OCI-LY7 (cell line): ENCODE data around the gene IPO4. TPM values are rescaled to one million over a fixed set of nuclear protein-coding genes. Genes with fewer than 3 reads are reported as not detected.
"Not testable (repeated sequence)": the region's sequence is repeated elsewhere in the genome, so short reads cannot be mapped to it uniquely, and the experiment has no call there.

Experiments
- BruUV-seq: library from RNA; stranded (reverse); fragments of 400-500 nt; replicated peaks from 2 replicates; lab custom pipeline; 2021; lab: Mats Ljungman, UMichigan
- CTCF ChIA-PET: fragments of 300-600 bp; sonication (Branson Sonifier 250); formaldehyde crosslinking; loops from one replicate; lab custom pipeline; 2022; ENCODE audit warnings: antibody characterized with exemption; ENCODE audit not compliant: unreplicated experiment; lab: Charles Lee
- POLR2A ChIA-PET: fragments of 300-600 bp; sonication (Branson Sonifier 250); formaldehyde crosslinking; loops from one replicate; lab custom pipeline; 2022; ENCODE audit warnings: antibody characterized with exemption; lab: Charles Lee
- DNase-seq: peaks from one replicate; pipeline ENCODE4 v3.0.0-alpha.2; 2015; ENCODE audit warnings: low spot score
- H2AFZ ChIP-seq: fragments of 200-600 bp; sonication (generic), shearing (Covaris generic); 2 replicates; pipeline ENCODE4 v1.6.1; 2014; ENCODE audit warnings: mild to moderate bottlenecking, antibody characterized with exemption, low read length, moderate library complexity
- H3K27ac ChIP-seq: fragments of 200-600 bp; sonication (generic); 2 replicates; pipeline ENCODE4 v1.5.1; 2014; ENCODE audit warnings: mixed run types, low read depth, mild to moderate bottlenecking, moderate library complexity, low read length, inconsistent platforms; ENCODE audit not compliant: poor library complexity, severe bottlenecking
- H3K36me3 ChIP-seq: fragments of 200-600 bp; sonication (generic); 2 replicates; pipeline ENCODE4 v1.6.1; 2014; ENCODE audit warnings: mild to moderate bottlenecking, antibody characterized with exemption, low read length, moderate library complexity, mixed read lengths; ENCODE audit not compliant: insufficient read depth
- H3K4me1 ChIP-seq: fragments of 200-600 bp; sonication (generic); 2 replicates; pipeline ENCODE4 v1.5.1; 2014; ENCODE audit warnings: mild to moderate bottlenecking, low read length; ENCODE audit not compliant: insufficient read depth, poor library complexity, severe bottlenecking
- H3K4me2 ChIP-seq: fragments of 200-600 bp; sonication (generic); 2 replicates; pipeline ENCODE4 v1.6.1; 2014; ENCODE audit warnings: mild to moderate bottlenecking, low read length
- H3K4me3 ChIP-seq: fragments of 200-600 bp; sonication (generic); 2 replicates; pipeline ENCODE4 v1.5.1; 2014; ENCODE audit warnings: mild to moderate bottlenecking, low read depth, low read length; ENCODE audit not compliant: poor library complexity, severe bottlenecking
- H3K79me2 ChIP-seq: fragments of 200-600 bp; sonication (generic); 2 replicates; pipeline ENCODE4 v1.6.1; 2016; ENCODE audit warnings: low read depth, mild to moderate bottlenecking, low read length, moderate library complexity, mixed read lengths; ENCODE audit not compliant: insufficient read depth
- H3K9me2 ChIP-seq: fragments of 200-600 bp; sonication (generic); 2 replicates; pipeline ENCODE4 v1.6.1; 2016; ENCODE audit warnings: mild to moderate bottlenecking, low read length, mixed read lengths; ENCODE audit not compliant: insufficient read depth
- H3K9me3 ChIP-seq: fragments of 200-600 bp; sonication (generic); 2 replicates; pipeline ENCODE4 v1.6.1; 2014; ENCODE audit warnings: mild to moderate bottlenecking, mixed run types, low read length, mixed read lengths
- H4K20me1 ChIP-seq: fragments of 200-600 bp; sonication (generic); 2 replicates; pipeline ENCODE4 v1.6.1; 2014; ENCODE audit warnings: mild to moderate bottlenecking, antibody characterized with exemption, low read length, moderate library complexity, mixed read lengths; ENCODE audit not compliant: insufficient read depth
- EZH2phosphoT487 ChIP-seq: fragments of 200-600 bp; sonication (generic); IDR thresholded peaks from 2 replicates; pipeline ENCODE4 v1.6.1; 2018; ENCODE audit warnings: low read depth, borderline replicate concordance, mild to moderate bottlenecking, mixed run types, antibody characterized with exemption, low read length, moderate library complexity, mixed read lengths
- intact Hi-C: fragments of 100-400 bp; cut with micrococcal nuclease; formaldehyde crosslinking; loops from one replicate; pipeline ENCODE4 v1.10.0; 2022; ENCODE audit not compliant: unreplicated experiment
- total RNA-seq, 2 experiments: library from RNA; depleted of rRNA in 1 of 2; stranded (reverse); fragments of >200 nt in 1 of 2; shearing (Covaris generic) in 1 of 2; gene quantifications; 2 replicates each; pipeline ENCODE4 v1.2.3, GENCODE V29; 2014 to 2022
- TF ChIP-seq, protein P1 (sequence below): fragments of 200-600 bp; sonication (generic); conservative IDR thresholded peaks from 2 replicates; pipeline ENCODE4 v1.5.1; 2014; ENCODE audit warnings: mild to moderate bottlenecking, antibody characterized with exemption, low read length, moderate library complexity, mixed read lengths

Gene IPO4
- total RNA-seq, 2 experiments from 2014 or later, result 53.1 to 59.2 TPM

DNA sequence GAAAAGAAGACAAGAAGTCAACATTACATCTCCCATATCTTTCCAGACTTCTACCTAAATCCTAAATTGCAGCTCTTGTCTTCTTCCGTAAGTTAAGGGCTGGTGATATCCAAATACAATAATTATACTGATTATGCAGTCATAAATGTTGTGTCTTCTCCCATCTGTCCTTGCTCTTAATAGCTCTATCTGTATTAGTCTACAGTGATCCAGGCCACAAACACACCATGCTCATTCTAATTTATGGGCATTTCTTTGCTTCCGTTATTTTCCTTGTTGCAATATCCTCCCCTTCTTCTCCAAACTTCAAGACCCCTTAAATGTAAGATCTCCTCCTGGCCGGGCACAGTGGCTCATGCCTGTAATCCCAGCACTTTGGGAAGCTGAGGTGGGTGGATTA is 30.9 kb upstream of the IPO4 start:
- peaks cover 43% of the 10 kb centered on the region for H3K79me2 ChIP-seq
- H3K36me3 ChIP-seq, result peaks cover 10% of the 10 kb centered on the region; the same call in 1 of the 2 replicates
- no peak overlapping the region for H3K4me3 ChIP-seq
- BruUV-seq, result no TSS peak
- H3K9me3 ChIP-seq, result no peaks in the 10 kb centered on the region
- H2AFZ ChIP-seq, result no peak overlapping the region
- H3K9me2 ChIP-seq, result no peaks in the 10 kb centered on the region
- H4K20me1 ChIP-seq, result no peaks in the 10 kb centered on the region
- DNase-seq, result no peak
- no peak overlapping the region for H3K4me2 ChIP-seq
- TF ChIP-seq EZH2phosphoT487, result no peak
- TF ChIP-seq, protein P1, sequence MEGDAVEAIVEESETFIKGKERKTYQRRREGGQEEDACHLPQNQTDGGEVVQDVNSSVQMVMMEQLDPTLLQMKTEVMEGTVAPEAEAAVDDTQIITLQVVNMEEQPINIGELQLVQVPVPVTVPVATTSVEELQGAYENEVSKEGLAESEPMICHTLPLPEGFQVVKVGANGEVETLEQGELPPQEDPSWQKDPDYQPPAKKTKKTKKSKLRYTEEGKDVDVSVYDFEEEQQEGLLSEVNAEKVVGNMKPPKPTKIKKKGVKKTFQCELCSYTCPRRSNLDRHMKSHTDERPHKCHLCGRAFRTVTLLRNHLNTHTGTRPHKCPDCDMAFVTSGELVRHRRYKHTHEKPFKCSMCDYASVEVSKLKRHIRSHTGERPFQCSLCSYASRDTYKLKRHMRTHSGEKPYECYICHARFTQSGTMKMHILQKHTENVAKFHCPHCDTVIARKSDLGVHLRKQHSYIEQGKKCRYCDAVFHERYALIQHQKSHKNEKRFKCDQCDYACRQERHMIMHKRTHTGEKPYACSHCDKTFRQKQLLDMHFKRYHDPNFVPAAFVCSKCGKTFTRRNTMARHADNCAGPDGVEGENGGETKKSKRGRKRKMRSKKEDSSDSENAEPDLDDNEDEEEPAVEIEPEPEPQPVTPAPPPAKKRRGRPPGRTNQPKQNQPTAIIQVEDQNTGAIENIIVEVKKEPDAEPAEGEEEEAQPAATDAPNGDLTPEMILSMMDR, result no peak
- intact Hi-C loops, result no loop called here
- H3K27ac ChIP-seq, result no peak overlapping the region
- peaks cover 12% of the 10 kb centered on the region for H3K4me1 ChIP-seq
- CTCF ChIA-PET, result interaction anchor here (1.5 kb wide), 1 partner anchor 23 kb away, joined by 3 read pairs; the partner anchor contains the start of gene TINF2
- POLR2A ChIA-PET, result interaction anchor here (0.6 to 1.9 kb wide), 5 partner anchors 8 to 114 kb away, joined by 3 to 9 read pairs (median 4); partner anchors contain the start of gene TINF2

DNA sequence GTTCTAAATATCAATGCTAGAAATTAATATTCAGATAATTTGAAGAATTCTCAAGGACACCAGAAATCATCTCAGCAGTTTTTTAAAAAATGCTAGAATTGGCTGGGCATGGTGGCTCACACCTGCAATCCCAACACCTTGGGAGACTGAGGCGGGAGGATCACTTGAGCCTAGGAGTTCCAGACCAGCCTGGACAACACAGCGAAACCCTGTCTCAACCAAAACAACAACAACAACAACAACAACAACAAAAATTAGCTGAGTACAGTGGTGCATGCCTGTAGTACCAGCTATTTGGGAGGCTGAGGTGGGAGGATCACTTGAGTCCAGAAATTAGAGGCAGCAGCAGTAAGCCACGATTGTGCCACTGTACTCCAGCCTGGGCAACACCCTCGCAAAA is 30.5 kb upstream of the IPO4 start:
- ChIA-PET POLR2A (interaction anchor here (0.6 to 1.9 kb wide), 5 partner anchors 8 to 115 kb away, joined by 3 to 9 read pairs (median 4); partner anchors contain the start of gene TINF2), CTCF (interaction anchor here (1.5 kb wide), 1 partner anchor 23 kb away, joined by 3 read pairs; the partner anchor contains the start of gene TINF2)
- Histone ChIP-seq H3K9me3 (no peaks in the 10 kb centered on the region), H3K36me3 (peaks cover 6% of the 10 kb centered on the region; the same call in 1 of the 2 replicates), H3K4me2 (no peak overlapping the region), H2AFZ (no peak overlapping the region), H4K20me1 (no peaks in the 10 kb centered on the region), H3K27ac (no peak overlapping the region), H3K4me1 (peaks cover 16% of the 10 kb centered on the region), H3K79me2 (peaks cover 44% of the 10 kb centered on the region), H3K4me3 (no peak overlapping the region), H3K9me2 (no peaks in the 10 kb centered on the region)
- intact Hi-C loops, result no loop called here
- DNase-seq, result no peak
- no TSS peak for BruUV-seq
- TF ChIP-seq, protein P1, result no peak
- TF ChIP-seq EZH2phosphoT487, result no peak

DNA sequence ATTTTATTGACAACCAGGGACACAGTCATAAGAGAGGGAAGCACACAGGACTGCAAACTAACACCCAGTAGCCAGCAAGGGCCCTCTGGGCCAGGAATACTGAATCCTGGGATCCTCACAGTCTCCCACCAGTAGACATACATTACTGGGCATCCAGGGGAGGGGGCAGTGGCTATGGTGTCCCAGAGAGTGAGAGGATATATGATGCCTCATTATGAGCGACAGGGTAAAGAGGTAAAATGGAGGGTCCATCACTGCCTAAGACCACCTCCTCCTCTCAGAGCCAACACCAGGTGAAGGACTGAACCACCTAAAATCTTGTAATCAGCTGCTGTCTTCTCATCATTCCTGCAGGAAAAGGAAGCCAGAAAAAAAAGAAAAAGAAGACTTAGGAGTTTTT is 28.3 kb upstream of the IPO4 start:
- DNase-seq, H3K36me3 ChIP-seq, H2AFZ ChIP-seq, H3K27ac ChIP-seq, CTCF ChIA-PET, H3K9me2 ChIP-seq, H3K4me3 ChIP-seq, H3K9me3 ChIP-seq, BruUV-seq, H4K20me1 ChIP-seq, H3K4me2 ChIP-seq: not testable (repeated sequence)
- H3K4me1 ChIP-seq, result peaks cover 28% of the 10 kb centered on the region
- POLR2A ChIA-PET, result interaction anchor here (1.5 kb wide), 1 partner anchor 25 kb away, joined by 5 read pairs; the partner anchor contains the start of gene TINF2
- intact Hi-C loops, result loop anchor here (1.0 kb wide), 1 partner anchor 54 kb away; the partner anchor contains the start of gene RABGGTA
- H3K79me2 ChIP-seq, result peaks cover 35% of the 10 kb centered on the region
